Sigmoid colon (tissue), 4 donors: Measurements from ENCODE around the gene CNRIP1.

Source experiments
- CTCF ChIP-seq, 4 experiments: fragments of 450-650 bp in 3 of 4; fragments of 200-600 bp in 1 of 4; IDR thresholded peaks; one replicate each; pipeline ENCODE4 v1.5.1; 2016 to 2019; ENCODE audit warnings: antibody characterized with exemption in 4 of 4, mild to moderate bottlenecking in 3 of 4, moderate library complexity in 2 of 4
- EP300 ChIP-seq, 4 donors: sonication (generic); formaldehyde crosslinking; IDR thresholded peaks; one replicate each; pipeline ENCODE4 v1.6.1; 2017; ENCODE audit warnings: antibody characterized with exemption in 4 of 4
- POLR2A ChIP-seq, 2 donors: fragments of 450-650 bp; IDR thresholded peaks; one replicate each; pipeline ENCODE4 v1.6.1; 2016; ENCODE audit warnings: antibody characterized with exemption in 2 of 2, mild to moderate bottlenecking in 2 of 2, moderate library complexity in 2 of 2
- POLR2AphosphoS5 ChIP-seq, 4 donors: sonication (generic); formaldehyde crosslinking; IDR thresholded peaks; one replicate each; pipeline ENCODE4 v1.6.1; 2017; ENCODE audit warnings: antibody characterized with exemption in 4 of 4

GRCh38 chr2:68253219-68254068, 66.3 kb downstream of the CNRIP1 start:
- TF ChIP-seq CTCF (IDR thresholded peaks at IDR 0.05) (no peak), POLR2A (IDR thresholded peaks at IDR 0.05) (no peak), EP300 (IDR thresholded peaks at IDR 0.05) (no peak), POLR2AphosphoS5 (IDR thresholded peaks at IDR 0.05) (no peak)
